ENCODE measurements around the gene P3H3. TPM values are rescaled to one million over a fixed set of nuclear protein-coding genes. Genes with fewer than 3 reads are reported as not detected.

The P3H3 gene
- total and polyA plus RNA-seq, 4 donors, result 0.42 to 1.9 (median 1.6) TPM

- no peak overlapping the region for H3K4me3 ChIP-seq (ENCODE audit: low read depth in 1 of 3, low read length in 3 of 3)
- WGBS, result 88% methylated on average over 10 of the region's 10 CpGs
- H3K27me3 ChIP-seq (ENCODE audit: control insufficient read depth in 4 of 4, insufficient read depth in 4 of 4, low read length in 3 of 4), result no peaks in the 10 kb centered on the region
- H3K4me1 ChIP-seq (ENCODE audit: control insufficient read depth in 4 of 4, insufficient read depth in 4 of 4, low read length in 3 of 4), result peaks cover 1 to 31% (median 22%) of the 10 kb centered on the region in 4 donors
- TF ChIP-seq ATF3 (IDR thresholded peaks at IDR 0.05) (no peak), CTCF (IDR thresholded peaks at IDR 0.05; ENCODE audit: low read depth, low read length, missing input control) (no peak), RAD21 (IDR thresholded peaks at IDR 0.05) (no peak), REST (IDR thresholded peaks at IDR 0.05) (no peak), ZBTB33 (IDR thresholded peaks at IDR 0.05) (no peak), GABPA (IDR thresholded peaks at IDR 0.05 in 1 of 2, conservative IDR thresholded peaks at IDR 0.05 in 1 of 2) (no peak), RXRA (IDR thresholded peaks at IDR 0.05) (no peak), JUND (IDR thresholded peaks at IDR 0.05) (no peak), HNF4G (IDR thresholded peaks at IDR 0.05) (no peak), NR2F2 (IDR thresholded peaks at IDR 0.05) (no peak), HNF4A (conservative IDR thresholded peaks at IDR 0.05) (no peak), YY1 (IDR thresholded peaks at IDR 0.05) (no peak), EGR1 (IDR thresholded peaks at IDR 0.05; ENCODE audit: low read depth in 2 of 2) (no peak)
- no peaks in the 10 kb centered on the region for H3K9me3 ChIP-seq (ENCODE audit: control insufficient read depth in 4 of 4, low read length in 3 of 4)
- H3K9ac ChIP-seq (ENCODE audit: low read depth in 1 of 2, low read length in 2 of 2), result no peak overlapping the region
- no peak for DNase-seq (ENCODE audit: low spot score)
- no peak overlapping the region for H3K27ac ChIP-seq (ENCODE audit: low read depth in 1 of 2, low read length in 2 of 2)
- no peaks in the 10 kb centered on the region for H3K36me3 ChIP-seq (ENCODE audit: control insufficient read depth in 4 of 4, insufficient read depth in 3 of 4, low read depth in 1 of 4, low read length in 3 of 4)
These were observed 45.2 kb upstream of the P3H3 start for GRCh38 chr12:6782850-6783566.

- WGBS, result 95% methylated on average over 9 of the region's 9 CpGs
- no peak overlapping the region for H3K9ac ChIP-seq (ENCODE audit: low read depth in 1 of 2, low read length in 2 of 2)
- DNase-seq (ENCODE audit: low spot score), result no peak
- H3K27me3 ChIP-seq (ENCODE audit: control insufficient read depth in 4 of 4, insufficient read depth in 4 of 4, low read length in 3 of 4), result no peaks in the 10 kb centered on the region
- peaks cover 0 to 23% (median 15%) of the 10 kb centered on the region in 4 donors for H3K4me1 ChIP-seq (ENCODE audit: control insufficient read depth in 4 of 4, insufficient read depth in 4 of 4, low read length in 3 of 4)
- H3K9me3 ChIP-seq (ENCODE audit: control insufficient read depth in 4 of 4, low read length in 3 of 4), result no peaks in the 10 kb centered on the region
- H3K27ac ChIP-seq (ENCODE audit: low read depth in 1 of 2, low read length in 2 of 2), result no peak overlapping the region
- no peak overlapping the region for H3K4me3 ChIP-seq (ENCODE audit: low read depth in 1 of 3, low read length in 3 of 3)
- no peaks in the 10 kb centered on the region for H3K36me3 ChIP-seq (ENCODE audit: control insufficient read depth in 4 of 4, insufficient read depth in 3 of 4, low read depth in 1 of 4, low read length in 3 of 4)
- no peak for TF ChIP-seq RXRA (IDR thresholded peaks at IDR 0.05)
- TF ChIP-seq HNF4G (IDR thresholded peaks at IDR 0.05), result no peak
- TF ChIP-seq JUND (IDR thresholded peaks at IDR 0.05), result no peak
- TF ChIP-seq MAX (IDR thresholded peaks at IDR 0.05), result no peak
- TF ChIP-seq EGR1 (IDR thresholded peaks at IDR 0.05; ENCODE audit: low read depth in 2 of 2), result no peak
- TF ChIP-seq REST (IDR thresholded peaks at IDR 0.05), result no peak
- no peak for TF ChIP-seq NR2F2 (IDR thresholded peaks at IDR 0.05)
- TF ChIP-seq ZBTB33 (IDR thresholded peaks at IDR 0.05), result no peak
- no peak for TF ChIP-seq TAF1 (conservative IDR thresholded peaks at IDR 0.05)
These were observed 44.4 kb upstream of the P3H3 start for GRCh38 chr12:6783828-6784227.

Measured in liver (tissue), 9 donors.